ENCODE data around the gene IRF7. TPM values are rescaled to one million over a fixed set of nuclear protein-coding genes. Genes with fewer than 3 reads are reported as not detected.

The IRF7 gene
- 10 to 100 TPM; 15.7 to 62.4 TPM for total RNA-seq
- polyA plus RNA-seq: 10 to 100 TPM; 23.8 to 50.3 TPM

GRCh38 chr11:615504-616319 lies at the start of gene IRF7:
IRF7 (minus strand) TSS chr11:615950; CDS start chr11:615364, 586 bp downstream.
- peaks cover 3 to 19% (median 11%) of the 10 kb centered on the region in 4 donors for H3K36me3 ChIP-seq (ENCODE audit: control insufficient read depth in 4 of 4, insufficient read depth in 3 of 4, low read depth in 1 of 4, low read length in 3 of 4)
- WGBS: 6% methylated on average over 66 of the region's 66 CpGs

More at GRCh38 chr11:615504-616319, at the start of gene IRF7:
- DNase-seq (ENCODE audit: low spot score): peak; percentile 88
- Histone ChIP-seq H3K9ac (ENCODE audit: low read depth in 1 of 2, low read length in 2 of 2) (peak within 1 kb of the TSS; percentile 51 to 96), H3K27me3 (ENCODE audit: control insufficient read depth in 4 of 4, insufficient read depth in 4 of 4, low read length in 3 of 4) (no peaks in the 10 kb centered on the region), H3K4me3 (ENCODE audit: low read depth in 1 of 3, low read length in 3 of 3) (peak within 1 kb of the TSS; percentile 68 to 91 (median 70)), H3K27ac (ENCODE audit: low read depth in 1 of 2, low read length in 2 of 2) (peak within 1 kb of the TSS; percentile 80 to 98), H3K9me3 (ENCODE audit: control insufficient read depth in 4 of 4, low read length in 3 of 4) (no peaks in the 10 kb centered on the region), H3K4me1 (ENCODE audit: control insufficient read depth in 4 of 4, insufficient read depth in 4 of 4, low read length in 3 of 4) (peaks cover 15 to 58% (median 47%) of the 10 kb centered on the region in 4 donors)
- TF ChIP-seq RAD21 (IDR thresholded peaks at IDR 0.05) (peak; percentile 46), HNF4A (conservative IDR thresholded peaks at IDR 0.05) (peak; percentile 16 to 39), ZBTB33 (IDR thresholded peaks at IDR 0.05) (no peak), TAF1 (conservative IDR thresholded peaks at IDR 0.05) (peak; percentile 78), FOXA1 (IDR thresholded peaks at IDR 0.05) (no peak), MAX (IDR thresholded peaks at IDR 0.05) (no peak), SP1 (IDR thresholded peaks at IDR 0.05) (peak; percentile 75), FOXA2 (IDR thresholded peaks at IDR 0.05) (no peak), GABPA (IDR thresholded peaks at IDR 0.05 in 1 of 2, conservative IDR thresholded peaks at IDR 0.05 in 1 of 2) (peak in 1 of 2 donors; percentile 82), EGR1 (IDR thresholded peaks at IDR 0.05; ENCODE audit: low read depth in 2 of 2) (peak in 1 of 2 donors; percentile 68), RXRA (IDR thresholded peaks at IDR 0.05) (peak; percentile 44 to 61), JUND (IDR thresholded peaks at IDR 0.05) (no peak), CTCF (IDR thresholded peaks at IDR 0.05; ENCODE audit: low read depth, low read length, missing input control) (no peak), YY1 (IDR thresholded peaks at IDR 0.05) (peak; percentile 90), NR2F2 (IDR thresholded peaks at IDR 0.05) (peak; percentile 31), HNF4G (IDR thresholded peaks at IDR 0.05) (no peak), REST (IDR thresholded peaks at IDR 0.05) (peak; percentile 76)

All from liver (tissue), 9 donors.